LNCAP (cell line): ENCODE results near the gene NEURL1B.

Source experiments
- TF ChIP-seq, protein P1 (sequence below): fragments of 450-650 bp; IDR thresholded peaks from 2 replicates; pipeline ENCODE4 v1.5.1; 2017; ENCODE audit warnings: mild to moderate bottlenecking

Gene NEURL1B

GRCh38 chr5:172736508-172737135 is 95.6 kb downstream of the NEURL1B start:
- TF ChIP-seq, protein P1, sequence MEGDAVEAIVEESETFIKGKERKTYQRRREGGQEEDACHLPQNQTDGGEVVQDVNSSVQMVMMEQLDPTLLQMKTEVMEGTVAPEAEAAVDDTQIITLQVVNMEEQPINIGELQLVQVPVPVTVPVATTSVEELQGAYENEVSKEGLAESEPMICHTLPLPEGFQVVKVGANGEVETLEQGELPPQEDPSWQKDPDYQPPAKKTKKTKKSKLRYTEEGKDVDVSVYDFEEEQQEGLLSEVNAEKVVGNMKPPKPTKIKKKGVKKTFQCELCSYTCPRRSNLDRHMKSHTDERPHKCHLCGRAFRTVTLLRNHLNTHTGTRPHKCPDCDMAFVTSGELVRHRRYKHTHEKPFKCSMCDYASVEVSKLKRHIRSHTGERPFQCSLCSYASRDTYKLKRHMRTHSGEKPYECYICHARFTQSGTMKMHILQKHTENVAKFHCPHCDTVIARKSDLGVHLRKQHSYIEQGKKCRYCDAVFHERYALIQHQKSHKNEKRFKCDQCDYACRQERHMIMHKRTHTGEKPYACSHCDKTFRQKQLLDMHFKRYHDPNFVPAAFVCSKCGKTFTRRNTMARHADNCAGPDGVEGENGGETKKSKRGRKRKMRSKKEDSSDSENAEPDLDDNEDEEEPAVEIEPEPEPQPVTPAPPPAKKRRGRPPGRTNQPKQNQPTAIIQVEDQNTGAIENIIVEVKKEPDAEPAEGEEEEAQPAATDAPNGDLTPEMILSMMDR: no peak

DNA sequence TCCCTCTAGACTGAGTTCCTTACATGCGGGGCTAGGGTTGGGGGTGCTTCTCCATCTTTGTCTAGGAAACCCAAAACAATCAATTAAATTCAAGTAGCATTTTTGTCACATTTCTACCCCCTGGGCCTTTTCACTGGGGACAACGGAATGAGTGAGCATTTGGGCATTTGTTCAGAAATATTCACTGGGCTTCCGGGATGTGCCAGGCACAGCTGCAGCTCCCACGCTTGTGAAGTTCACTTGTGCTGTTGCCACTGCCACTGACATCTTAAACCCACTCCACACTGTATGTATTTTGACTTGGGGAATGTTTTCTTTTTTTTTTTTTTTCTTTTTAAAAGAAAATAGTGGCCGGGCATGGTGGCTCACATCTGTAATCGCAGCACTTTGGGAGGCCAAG is 98.3 kb downstream of the NEURL1B start:
- TF ChIP-seq, protein P1: no peak

DNA sequence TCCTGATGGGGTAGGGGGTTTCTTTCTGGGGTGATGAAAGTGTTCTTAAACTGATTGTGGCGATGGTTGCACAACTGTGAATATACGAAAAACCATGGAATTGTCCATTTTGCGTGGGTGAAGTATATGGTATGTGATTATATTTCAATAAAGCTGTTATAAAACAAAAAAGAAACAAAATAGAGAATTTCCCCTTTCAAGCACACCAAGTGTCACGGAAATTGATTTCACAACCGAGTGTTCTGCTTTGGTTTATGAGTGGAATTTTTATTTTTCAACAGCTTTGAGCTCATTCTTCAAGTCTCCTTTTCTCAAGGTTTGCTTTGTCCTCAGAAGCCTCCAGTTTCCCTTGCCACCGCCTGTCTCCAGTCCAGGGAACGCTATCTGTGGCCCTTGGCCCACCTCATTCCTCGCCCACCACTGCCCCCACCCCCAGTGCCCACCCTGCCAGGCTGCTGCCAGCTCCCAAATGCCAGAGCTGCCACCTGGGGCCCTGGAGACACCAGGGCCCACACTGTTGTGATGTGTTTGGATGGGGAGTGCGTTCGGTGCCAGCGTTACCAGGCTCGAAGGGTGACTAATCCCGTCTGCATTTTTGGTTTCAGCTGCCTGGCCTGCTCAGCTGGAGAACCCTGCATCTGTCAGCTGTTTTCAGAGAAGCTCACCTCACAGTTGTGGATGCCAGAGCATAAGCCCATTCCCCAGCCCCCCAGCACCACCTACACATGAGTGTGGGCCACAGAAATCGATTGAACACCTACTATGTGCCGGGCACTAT is 99.6 kb downstream of the NEURL1B start:
- TF ChIP-seq, protein P1: no peak
